GM19240 (cell line): ENCODE measurements around the gene ZNF90.
"Not testable (repeated sequence)": the region's sequence is repeated elsewhere in the genome, so short reads cannot be mapped to it uniquely, and the experiment has no call there.

ENCODE experiments used
- DNase-seq: peaks from one replicate; pipeline ENCODE4 v3.0.0; 2011; ENCODE audit warnings: low spot score; ENCODE audit not compliant: insufficient read length

Gene ZNF90

GRCh38 chr19:20103091-20103740 lies 25.4 kb downstream of the ZNF90 start:
- DNase-seq, result no peak

- DNase-seq, result no peak
Observed at GRCh38 chr19:20107301-20107700, 29.5 kb downstream of the ZNF90 start.

GRCh38 chr19:20118064-20118839 lies 40.5 kb downstream of the ZNF90 start:
- not testable (repeated sequence) for DNase-seq

- DNase-seq, result no peak
Observed at GRCh38 chr19:20124879-20125278, 47.1 kb downstream of the ZNF90 start.

GRCh38 chr19:20132933-20133332 lies 55.1 kb downstream of the ZNF90 start:
- not testable (repeated sequence) for DNase-seq

GRCh38 chr19:20137714-20138113 lies 59.9 kb downstream of the ZNF90 start:
- DNase-seq, result not testable (repeated sequence)

- no peak for DNase-seq
Observed at GRCh38 chr19:20151617-20152145, 73.9 kb downstream of the ZNF90 start.

GRCh38 chr19:20152506-20152905 lies 74.7 kb downstream of the ZNF90 start:
- DNase-seq, result not testable (repeated sequence)

GRCh38 chr19:20153281-20153680 lies 75.5 kb downstream of the ZNF90 start:
- DNase-seq, result no peak

GRCh38 chr19:20154636-20155035 lies 76.8 kb downstream of the ZNF90 start:
- DNase-seq, result no peak

- no peak for DNase-seq
Observed at GRCh38 chr19:20162821-20163220, 85.0 kb downstream of the ZNF90 start.

- no peak for DNase-seq
Observed at GRCh38 chr19:20164456-20164855, 86.7 kb downstream of the ZNF90 start.

GRCh38 chr19:20165971-20166592 lies 88.3 kb downstream of the ZNF90 start:
- DNase-seq, result no peak

GRCh38 chr19:20167020-20167644 lies 89.3 kb downstream of the ZNF90 start, which contains the start of gene ZNF486:
Gene ZNF486 (plus strand): TSS chr19:20167214. CDS start chr19:20167331, 117 bp downstream.
- peak; percentile 42 for DNase-seq

GRCh38 chr19:20167651-20168122 lies 89.9 kb downstream of the ZNF90 start:
- DNase-seq, result no peak
